IMR-90 (cell line): Measurements from ENCODE around the gene CRABP1. TPM values are rescaled to one million over a fixed set of nuclear protein-coding genes. Genes with fewer than 3 reads are reported as not detected.

ENCODE experiments used
- ATAC-seq: fragments of 200-7000 bp; cut with Tn5 transposase; 2 replicates; pipeline ENCODE4 v1.9.1; 2020; ENCODE audit warnings: low read depth, mild to moderate bottlenecking, moderate library complexity
- BruUV-seq: library from RNA; stranded (reverse); fragments of 400-500 nt; replicated peaks from 2 replicates; lab custom pipeline; 2021; lab: Mats Ljungman, UMichigan
- CTCF ChIA-PET: fragments of 300-600 bp; formaldehyde crosslinking; extraction: SDS; loops from one replicate; lab custom pipeline; 2021; ENCODE audit warnings: antibody characterized with exemption; lab: Yijun Ruan, JAX
- POLR2A ChIA-PET: fragments of 300-600 bp; sonication (Branson Sonifier 250); formaldehyde crosslinking; loops from one replicate; lab custom pipeline; 2022; ENCODE audit warnings: antibody characterized with exemption; ENCODE audit not compliant: unreplicated experiment; lab: Charles Lee
- DNase-seq: peaks from one replicate; pipeline ENCODE4 v3.0.0; 2013
- H2AFZ ChIP-seq: replicated peaks from 2 replicates; pipeline ENCODE3; 2013; ENCODE audit warnings: low read length, mild to moderate bottlenecking; ENCODE audit not compliant: poor library complexity
- H2AK5ac ChIP-seq: 2 replicates; pipeline ENCODE4 v1.6.1; 2013; ENCODE audit warnings: low read depth, low read length, inconsistent platforms
- H2AK9ac ChIP-seq: replicated peaks from 2 replicates; pipeline ENCODE3; 2013; ENCODE audit warnings: mild to moderate bottlenecking, low read depth, low read length, moderate library complexity; ENCODE audit not compliant: poor library complexity
- H2BK120ac ChIP-seq: 2 replicates; pipeline ENCODE4 v1.6.1; 2013; ENCODE audit warnings: low read depth, low read length, inconsistent platforms
- H2BK15ac ChIP-seq: 3 replicates; pipeline ENCODE4 v1.6.1; 2013; ENCODE audit warnings: low read depth, low read length, inconsistent platforms
- H2BK20ac ChIP-seq: 2 replicates; pipeline ENCODE4 v1.6.1; 2013; ENCODE audit warnings: low read depth, mild to moderate bottlenecking, inconsistent platforms, low read length, moderate library complexity
- H2BK5ac ChIP-seq: 2 replicates; pipeline ENCODE4 v1.6.1; 2013; ENCODE audit warnings: mild to moderate bottlenecking, low read depth, low read length, inconsistent platforms; ENCODE audit not compliant: poor library complexity, severe bottlenecking
- H3K14ac ChIP-seq: replicated peaks from 2 replicates; pipeline ENCODE4 v1.6.1; 2013; ENCODE audit warnings: low read depth, low read length, inconsistent platforms
- H3K18ac ChIP-seq: 2 replicates; pipeline ENCODE4 v1.6.1; 2013; ENCODE audit warnings: low read depth, low read length, control low read depth
- H3K23ac ChIP-seq: 2 replicates; pipeline ENCODE4 v1.6.1; 2013; ENCODE audit warnings: low read depth, low read length, inconsistent platforms
- H3K27ac ChIP-seq: 2 replicates; pipeline ENCODE4 v1.5.1; 2013; ENCODE audit warnings: mild to moderate bottlenecking, control low read depth, low read length; ENCODE audit not compliant: insufficient read depth
- H3K27me3 ChIP-seq: 2 replicates; pipeline ENCODE4 v1.6.1; 2013; ENCODE audit warnings: low read length; ENCODE audit not compliant: control insufficient read depth, insufficient read depth
- H3K36me3 ChIP-seq: 2 replicates; pipeline ENCODE4 v1.6.1; 2013; ENCODE audit warnings: low read length, mixed read lengths; ENCODE audit not compliant: control insufficient read depth, insufficient read depth
- H3K4ac ChIP-seq: 2 replicates; pipeline ENCODE4 v1.6.1; 2013; ENCODE audit warnings: low read depth, low read length, inconsistent platforms
- H3K4me1 ChIP-seq: 2 replicates; pipeline ENCODE4 v1.6.1; 2013; ENCODE audit warnings: low read length, mixed read lengths; ENCODE audit not compliant: control insufficient read depth, insufficient read depth
- H3K4me2 ChIP-seq: 2 replicates; pipeline ENCODE4 v1.6.1; 2013; ENCODE audit warnings: low read depth, mild to moderate bottlenecking, control low read depth, low read length, moderate library complexity
- H3K4me3 ChIP-seq: 2 replicates; pipeline ENCODE4 v1.5.1; 2013; ENCODE audit warnings: low read depth, mild to moderate bottlenecking, control low read depth, low read length, moderate library complexity; ENCODE audit not compliant: insufficient read depth
- H3K56ac ChIP-seq: 2 replicates; pipeline ENCODE4 v1.6.1; 2013; ENCODE audit warnings: low read length, inconsistent platforms; ENCODE audit not compliant: insufficient read depth; ENCODE audit errors: extremely low read depth
- H3K79me1 ChIP-seq, 2 experiments: 2 replicates each; pipeline ENCODE4 v1.6.1; 2013; ENCODE audit warnings: low read length in 2 of 2, inconsistent platforms in 1 of 2, low read depth in 1 of 2
- H3K9ac ChIP-seq: 2 replicates; pipeline ENCODE4 v1.6.1; 2013; ENCODE audit warnings: low read depth, low read length, control low read depth
- H3K9me1 ChIP-seq: 2 replicates; pipeline ENCODE4 v1.6.1; 2013; ENCODE audit warnings: low read length, inconsistent platforms; ENCODE audit not compliant: insufficient read depth
- H3K9me3 ChIP-seq: 2 replicates; pipeline ENCODE4 v1.6.1; 2013; ENCODE audit warnings: low read length; ENCODE audit not compliant: control insufficient read depth, insufficient read depth
- H4K20me1 ChIP-seq: 2 replicates; pipeline ENCODE4 v1.6.1; 2013; ENCODE audit warnings: low read length, inconsistent platforms; ENCODE audit not compliant: insufficient read depth
- H4K5ac ChIP-seq: 2 replicates; pipeline ENCODE4 v1.6.1; 2013; ENCODE audit warnings: mild to moderate bottlenecking, low read depth, low read length, control low read depth
- H4K8ac ChIP-seq, 2 experiments: 2 replicates each; pipeline ENCODE4 v1.6.1; 2013; ENCODE audit warnings: low read depth in 2 of 2, low read length in 2 of 2, control low read depth in 1 of 2, inconsistent platforms in 1 of 2
- H4K91ac ChIP-seq: 2 replicates; pipeline ENCODE4 v1.6.1; 2013; ENCODE audit warnings: low read depth, low read length, inconsistent platforms; ENCODE audit not compliant: insufficient read depth
- CEBPB ChIP-seq: IDR thresholded peaks from 2 replicates; pipeline ENCODE4 v1.6.1; 2012; ENCODE audit warnings: low read depth, low read length, improper control_type of control experiment
- POLR2A ChIP-seq: IDR thresholded peaks from 2 replicates; pipeline ENCODE4 v1.6.1; 2012; ENCODE audit warnings: mild to moderate bottlenecking, low read depth, low read length
- WGBS, 2 experiments: methylation state at CpG; one replicate each; pipeline versions ENCODE4 v1.1.5 to v1.1.7; 2013; ENCODE audit warnings: missing lambda C conversion rate in 2 of 2; ENCODE audit not compliant: insufficient read length in 1 of 2; ENCODE audit errors: extremely low coverage in 2 of 2; 5-methylcytosine and 5-hydroxymethylcytosine counted together
- dilution Hi-C: fragments of 300-500 bp; cut with HindIII; formaldehyde crosslinking; loops from one replicate; pipeline ENCODE4 v1.14.3; 2018; ENCODE audit warnings: low sequenced_read_pairs; ENCODE audit not compliant: unreplicated experiment
- in situ Hi-C: fragments of 300-500 bp; cut with MboI; formaldehyde crosslinking; loops from 3 replicates; pipeline ENCODE4 v1.14.3; 2019; ENCODE audit warnings: low sequenced_read_pairs, inconsistent platforms, mixed read lengths
- intact Hi-C: fragments of 100-400 bp; cut with micrococcal nuclease; formaldehyde crosslinking; loops from 2 replicates; pipeline ENCODE4 v1.10.0; 2022
- polyA plus RNA-seq, 3 experiments: library from polyadenylated mRNA; depleted of rRNA; stranded (reverse); fragments of >200 nt; gene quantifications; 2 replicates each; pipeline ENCODE4 v1.2.3, GENCODE V29; 2012; ENCODE audit warnings: low replicate concordance in 1 of 3
- total RNA-seq: library from RNA; depleted of rRNA; stranded (reverse); fragments of >200 nt; gene quantifications from 2 replicates; pipeline ENCODE4 v1.2.3, GENCODE V29; 2012
- TF ChIP-seq, protein P1 (sequence below): conservative IDR thresholded peaks from 2 replicates; pipeline ENCODE4 v1.5.1; 2012; ENCODE audit warnings: mild to moderate bottlenecking, low read depth, low read length, improper control_type of control experiment

The CRABP1 gene
- total and polyA plus RNA-seq, 2 of the 4 experiments (the other 2 are of a cell fraction): not detected

DNA sequence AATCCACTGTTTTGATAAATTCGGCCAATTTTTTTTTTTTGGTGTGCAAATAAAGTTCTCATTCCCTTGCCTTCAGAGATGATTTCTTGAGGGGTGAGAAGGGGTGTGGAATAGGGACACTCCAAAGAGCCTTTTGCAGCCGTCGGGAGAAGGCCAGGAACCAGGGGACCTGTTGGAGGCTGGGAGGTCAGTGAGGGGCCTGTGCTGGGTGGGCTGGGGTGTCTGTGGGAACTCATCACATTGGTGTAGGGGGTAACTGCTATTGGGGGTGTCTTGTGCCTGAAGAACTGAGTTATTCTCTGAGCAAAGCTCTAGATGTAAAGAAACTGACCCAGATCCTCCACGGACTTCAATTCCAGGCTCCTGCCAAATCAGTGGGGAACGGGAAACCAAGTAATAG lies 27.2 kb upstream of the CRABP1 start:
- H2BK20ac ChIP-seq: no peak overlapping the region

More for the DNA sequence above, 27.2 kb upstream of the CRABP1 start:
- DNase-seq: no peak
- no peak overlapping the region for H3K27ac ChIP-seq
- H3K4me2 ChIP-seq: no peak overlapping the region
- H2AFZ ChIP-seq: no peak overlapping the region
- in situ Hi-C loops: loop anchor here (5.0 kb wide), 1 partner anchor 104 kb away; no protein-coding TSS in a partner anchor
- H4K91ac ChIP-seq: no peak overlapping the region
- H3K56ac ChIP-seq: no peak overlapping the region
- POLR2A ChIA-PET: no interaction called here
- no peak overlapping the region for H3K4ac ChIP-seq
- no peaks in the 10 kb centered on the region for H3K79me1 ChIP-seq
- no peaks in the 10 kb centered on the region for H3K36me3 ChIP-seq
- no peak overlapping the region for H3K23ac ChIP-seq
- no peak overlapping the region for H2AK9ac ChIP-seq
- H3K9ac ChIP-seq: no peak overlapping the region
- no peak overlapping the region for H2AK5ac ChIP-seq
- BruUV-seq: no TSS peak
- no peak overlapping the region for H3K18ac ChIP-seq
- H2BK120ac ChIP-seq: no peak overlapping the region
- dilution Hi-C loops: no loop called here
- no peaks in the 10 kb centered on the region for H3K4me1 ChIP-seq
- 80% methylated on average over 2 of the region's 5 CpGs; no CpG with 5 or more reads in 1 of the 2 experiments for WGBS, 2 experiments
- H3K14ac ChIP-seq: no peak overlapping the region
- no peak for ATAC-seq
- peaks cover 3% of the 10 kb centered on the region; the same call in 1 of the 2 replicates for H3K9me1 ChIP-seq
- CTCF ChIA-PET: interaction anchor here (0.8 kb wide), 1 partner anchor 15 kb away, joined by 3 read pairs; no protein-coding TSS in a partner anchor
- H4K20me1 ChIP-seq: no peaks in the 10 kb centered on the region
- H2BK15ac ChIP-seq: no peak overlapping the region
- H2BK5ac ChIP-seq: no peak overlapping the region
- H3K27me3 ChIP-seq: peaks cover 25% of the 10 kb centered on the region; the same call in 1 of the 2 replicates
- H3K9me3 ChIP-seq: no peaks in the 10 kb centered on the region
- TF ChIP-seq, protein P1, sequence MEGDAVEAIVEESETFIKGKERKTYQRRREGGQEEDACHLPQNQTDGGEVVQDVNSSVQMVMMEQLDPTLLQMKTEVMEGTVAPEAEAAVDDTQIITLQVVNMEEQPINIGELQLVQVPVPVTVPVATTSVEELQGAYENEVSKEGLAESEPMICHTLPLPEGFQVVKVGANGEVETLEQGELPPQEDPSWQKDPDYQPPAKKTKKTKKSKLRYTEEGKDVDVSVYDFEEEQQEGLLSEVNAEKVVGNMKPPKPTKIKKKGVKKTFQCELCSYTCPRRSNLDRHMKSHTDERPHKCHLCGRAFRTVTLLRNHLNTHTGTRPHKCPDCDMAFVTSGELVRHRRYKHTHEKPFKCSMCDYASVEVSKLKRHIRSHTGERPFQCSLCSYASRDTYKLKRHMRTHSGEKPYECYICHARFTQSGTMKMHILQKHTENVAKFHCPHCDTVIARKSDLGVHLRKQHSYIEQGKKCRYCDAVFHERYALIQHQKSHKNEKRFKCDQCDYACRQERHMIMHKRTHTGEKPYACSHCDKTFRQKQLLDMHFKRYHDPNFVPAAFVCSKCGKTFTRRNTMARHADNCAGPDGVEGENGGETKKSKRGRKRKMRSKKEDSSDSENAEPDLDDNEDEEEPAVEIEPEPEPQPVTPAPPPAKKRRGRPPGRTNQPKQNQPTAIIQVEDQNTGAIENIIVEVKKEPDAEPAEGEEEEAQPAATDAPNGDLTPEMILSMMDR: no peak
- TF ChIP-seq POLR2A (no peak), CEBPB (no peak)
- no peak overlapping the region for H4K5ac ChIP-seq
- H3K4me3 ChIP-seq: no peak overlapping the region
- H4K8ac ChIP-seq: no peak overlapping the region
- intact Hi-C loops: no loop called here
